Left renal pelvis (tissue), 4 donors: ENCODE data around the gene SCEL. TPM values are rescaled to one million over a fixed set of nuclear protein-coding genes. Genes with fewer than 3 reads are reported as not detected.

Source experiments
- DNase-seq, 4 donors: peaks; one replicate each; pipeline ENCODE4 v3.0.0-alpha.2; 2013; ENCODE audit warnings: low read depth in 4 of 4, low spot score in 3 of 4
- polyA plus RNA-seq, 4 donors: library from polyadenylated mRNA; unstranded; fragments of 120-200 nt; gene quantifications; one replicate each; pipeline ENCODE4 v1.2.1, GENCODE V29; 2013; ENCODE audit not compliant: insufficient read length in 4 of 4

The SCEL gene
- polyA plus RNA-seq, 4 donors = 0.06 to 0.15 (median 0.07) TPM; not detected in 1

- DNase-seq = no peak
Observed at GRCh38 chr13:77521194-77521593, 14.3 kb upstream of the SCEL start.

GRCh38 chr13:77521595-77522367 lies 13.7 kb upstream of the SCEL start:
- DNase-seq = no peak

GRCh38 chr13:77522444-77522843 lies 13.1 kb upstream of the SCEL start:
- DNase-seq = no peak

GRCh38 chr13:77523386-77523785 lies 12.1 kb upstream of the SCEL start:
- DNase-seq = no peak

- DNase-seq = no peak
Observed at GRCh38 chr13:77523834-77524728, 11.4 kb upstream of the SCEL start.

GRCh38 chr13:77528414-77528813 lies 7.1 kb upstream of the SCEL start:
- no peak for DNase-seq

GRCh38 chr13:77528834-77529500 lies 6.5 kb upstream of the SCEL start:
- DNase-seq = no peak

GRCh38 chr13:77529501-77529840 lies 6.0 kb upstream of the SCEL start:
- no peak for DNase-seq

- DNase-seq = no peak
Observed at GRCh38 chr13:77530875-77531274, 4.6 kb upstream of the SCEL start.

- no peak for DNase-seq
Observed at GRCh38 chr13:77532983-77533382, 2.5 kb upstream of the SCEL start.

- no peak for DNase-seq
Observed at GRCh38 chr13:77533875-77534788, 1.4 kb upstream of the SCEL start.

- DNase-seq = no peak
Observed at GRCh38 chr13:77536358-77536757, 852 bp downstream of the SCEL start.

- DNase-seq = no peak
Observed at GRCh38 chr13:77537289-77537919, 1.9 kb downstream of the SCEL start.

GRCh38 chr13:77543711-77544110 lies 8.2 kb downstream of the SCEL start:
- no peak for DNase-seq

- no peak for DNase-seq
Observed at GRCh38 chr13:77544355-77544754, 8.8 kb downstream of the SCEL start.

- DNase-seq = no peak
Observed at GRCh38 chr13:77544758-77545338, 9.3 kb downstream of the SCEL start.

- DNase-seq = no peak
Observed at GRCh38 chr13:77545626-77546412, 10.3 kb downstream of the SCEL start.

- no peak for DNase-seq
Observed at GRCh38 chr13:77548095-77548494, 12.6 kb downstream of the SCEL start.

- DNase-seq = no peak
Observed at GRCh38 chr13:77548594-77548993, 13.1 kb downstream of the SCEL start.
